Measurements from ENCODE around the gene ZNF605.

DNA sequence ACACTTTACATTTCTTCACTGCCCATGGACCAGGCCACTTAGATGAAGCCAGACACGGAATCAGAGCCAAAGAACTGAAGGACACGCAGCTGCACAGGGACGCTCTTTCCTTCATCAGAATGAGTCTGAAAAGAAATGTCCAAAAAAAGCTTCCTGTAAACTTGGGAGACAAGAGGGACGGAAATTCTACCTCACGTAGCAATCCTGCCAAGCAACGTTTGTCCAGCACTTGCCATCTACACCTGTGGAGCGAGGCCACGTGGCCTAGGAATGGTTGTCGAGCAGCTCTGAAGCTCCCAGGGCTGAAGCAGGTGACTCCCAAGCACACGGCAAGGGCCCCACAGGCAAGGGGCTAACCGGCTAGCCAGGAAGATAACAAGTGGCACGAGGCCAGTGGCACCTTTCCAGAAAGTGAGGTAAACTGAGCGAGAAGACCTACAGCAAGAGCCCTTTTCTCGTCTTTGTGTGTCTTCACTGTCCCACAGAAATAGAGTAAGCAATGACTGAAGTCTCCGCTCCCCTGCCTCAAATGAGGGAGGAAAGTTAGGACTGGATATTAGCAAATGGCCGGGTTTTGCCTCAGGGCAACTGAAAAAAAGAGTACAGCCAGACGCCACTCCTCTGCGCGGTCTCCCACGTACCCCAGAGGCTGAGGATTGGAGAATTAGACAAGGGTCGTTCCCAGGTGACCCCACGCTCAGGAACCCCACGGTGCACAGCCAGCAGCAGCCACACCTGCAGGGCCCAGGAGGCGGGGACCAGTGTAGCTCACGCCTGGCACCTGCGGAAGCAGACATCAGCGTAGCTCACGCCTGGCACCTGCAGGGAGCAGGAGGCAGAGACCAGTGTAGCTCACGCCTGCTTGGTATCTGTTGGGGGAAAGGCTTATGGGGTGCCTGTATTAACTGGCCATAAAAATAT is 7.7 kb downstream of the ZNF605 start:
- TF ChIP-seq POLR2A (IDR thresholded peaks at IDR 0.05) (no peak), POLR2AphosphoS5 (IDR thresholded peaks at IDR 0.05) (no peak)

All from breast epithelium (tissue), 3 donors.